ENCODE data around the gene TRUB1. TPM values are rescaled to one million over a fixed set of nuclear protein-coding genes. Genes with fewer than 3 reads are reported as not detected.
"Not testable (repeated sequence)": the region's sequence is repeated elsewhere in the genome, so short reads cannot be mapped to it uniquely, and the experiment has no call there.

The TRUB1 gene
- polyA plus RNA-seq, 1 donor = 18.9 TPM

- DNase-seq (ENCODE audit: low read depth) = no peak
Measured at GRCh38 chr10:114925587-114926586, 12.1 kb upstream of the TRUB1 start.

- no peak for DNase-seq (ENCODE audit: low read depth)
Measured at GRCh38 chr10:114928818-114929217, 9.2 kb upstream of the TRUB1 start.

- DNase-seq (ENCODE audit: low read depth) = no peak
Measured at GRCh38 chr10:114930320-114930719, 7.7 kb upstream of the TRUB1 start.

GRCh38 chr10:114931072-114931679 lies 6.8 kb upstream of the TRUB1 start:
- DNase-seq (ENCODE audit: low read depth) = no peak

- no peak for DNase-seq (ENCODE audit: low read depth)
Measured at GRCh38 chr10:114932225-114932624, 5.8 kb upstream of the TRUB1 start.

GRCh38 chr10:114932945-114933344 lies 5.0 kb upstream of the TRUB1 start:
- no peak for DNase-seq (ENCODE audit: low read depth)

GRCh38 chr10:114933588-114933987 lies 4.4 kb upstream of the TRUB1 start:
- DNase-seq (ENCODE audit: low read depth) = no peak

- not testable (repeated sequence) for DNase-seq (ENCODE audit: low read depth)
Measured at GRCh38 chr10:114933995-114934394, 4.0 kb upstream of the TRUB1 start.

GRCh38 chr10:114938856-114939193 lies 830 bp downstream of the TRUB1 start:
- no peak for DNase-seq (ENCODE audit: low read depth)

- DNase-seq (ENCODE audit: low read depth) = no peak
Measured at GRCh38 chr10:114940735-114941134, 2.7 kb downstream of the TRUB1 start.

GRCh38 chr10:114943000-114943399 lies 5.0 kb downstream of the TRUB1 start:
- no peak for DNase-seq (ENCODE audit: low read depth)

GRCh38 chr10:114953047-114953446 lies 15.1 kb downstream of the TRUB1 start:
- no peak for DNase-seq (ENCODE audit: low read depth)

- DNase-seq (ENCODE audit: low read depth) = no peak
Measured at GRCh38 chr10:114955984-114956383, 18.0 kb downstream of the TRUB1 start.

GRCh38 chr10:114956466-114956865 lies 18.5 kb downstream of the TRUB1 start:
- DNase-seq (ENCODE audit: low read depth) = no peak

- no peak for DNase-seq (ENCODE audit: low read depth)
Measured at GRCh38 chr10:114957122-114957521, 19.1 kb downstream of the TRUB1 start.

- DNase-seq (ENCODE audit: low read depth) = no peak
Measured at GRCh38 chr10:114957673-114958072, 19.7 kb downstream of the TRUB1 start.

GRCh38 chr10:114962441-114962840 lies 24.4 kb downstream of the TRUB1 start:
- no peak for DNase-seq (ENCODE audit: low read depth)

- no peak for DNase-seq (ENCODE audit: low read depth)
Measured at GRCh38 chr10:114963908-114964307, 25.9 kb downstream of the TRUB1 start.

- no peak for DNase-seq (ENCODE audit: low read depth)
Measured at GRCh38 chr10:114967071-114967470, 29.1 kb downstream of the TRUB1 start.

GRCh38 chr10:114970515-114970914 lies 32.5 kb downstream of the TRUB1 start:
- no peak for DNase-seq (ENCODE audit: low read depth)

GRCh38 chr10:114973306-114973705 lies 35.3 kb downstream of the TRUB1 start:
- no peak for DNase-seq (ENCODE audit: low read depth)

GRCh38 chr10:114973997-114974396 lies 36.0 kb downstream of the TRUB1 start:
- DNase-seq (ENCODE audit: low read depth) = no peak

- DNase-seq (ENCODE audit: low read depth) = no peak
Measured at GRCh38 chr10:114974625-114975024, 36.6 kb downstream of the TRUB1 start.
